HS-27A (cell line): ENCODE data around the gene GPR108.
"Not testable (repeated sequence)": the region's sequence is repeated elsewhere in the genome, so short reads cannot be mapped to it uniquely, and the experiment has no call there.

Experiments used
- DNase-seq: peaks from one replicate; pipeline ENCODE4 v3.0.0-alpha.2; 2012; ENCODE audit warnings: low read depth, missing footprints

GPR108 gene

GRCh38 chr19:6761053-6761676 lies 23.8 kb upstream of the GPR108 start:
- no peak for DNase-seq

GRCh38 chr19:6760606-6761005 lies 23.2 kb upstream of the GPR108 start:
- DNase-seq: no peak

- no peak for DNase-seq
Measured at GRCh38 chr19:6754653-6755463, 17.5 kb upstream of the GPR108 start.

- no peak for DNase-seq
Measured at GRCh38 chr19:6754136-6754535, 16.8 kb upstream of the GPR108 start.

GRCh38 chr19:6753178-6754031 lies 16.0 kb upstream of the GPR108 start:
- no peak for DNase-seq

GRCh38 chr19:6752256-6753177 lies 15.1 kb upstream of the GPR108 start:
- no peak for DNase-seq

- DNase-seq: no peak
Measured at GRCh38 chr19:6751189-6751588, 13.8 kb upstream of the GPR108 start.

- no peak for DNase-seq
Measured at GRCh38 chr19:6750062-6750461, 12.7 kb upstream of the GPR108 start.

GRCh38 chr19:6748543-6748942 lies 11.2 kb upstream of the GPR108 start:
- DNase-seq: not testable (repeated sequence)

- DNase-seq: no peak
Measured at GRCh38 chr19:6745965-6746364, 8.6 kb upstream of the GPR108 start.

GRCh38 chr19:6744381-6745301 lies 7.3 kb upstream of the GPR108 start:
- DNase-seq: peak; percentile 80

- DNase-seq: no peak
Measured at GRCh38 chr19:6743714-6744380, 6.5 kb upstream of the GPR108 start.

GRCh38 chr19:6743066-6743465 lies 5.7 kb upstream of the GPR108 start:
- no peak for DNase-seq

- no peak for DNase-seq
Measured at GRCh38 chr19:6740589-6741343, 3.4 kb upstream of the GPR108 start.

- DNase-seq: no peak
Measured at GRCh38 chr19:6739883-6740588, 2.7 kb upstream of the GPR108 start.

- DNase-seq: no peak
Measured at GRCh38 chr19:6739390-6739882, 2.1 kb upstream of the GPR108 start, which contains the start of gene TRIP10. Gene TRIP10, plus strand, starts transcription at chr19:6739680. Its CDS starts 82 bp downstream, at chr19:6739762.

- no peak for DNase-seq
Measured at GRCh38 chr19:6738787-6739389, 1.5 kb upstream of the GPR108 start.
